PC-9 (cell line): ENCODE measurements around the gene PGA4. TPM values are rescaled to one million over a fixed set of nuclear protein-coding genes. Genes with fewer than 3 reads are reported as not detected.

Source experiments
- BruUV-seq: library from RNA; stranded (reverse); fragments of 400-500 nt; replicated peaks from 2 replicates; lab custom pipeline; 2021; lab: Mats Ljungman, UMichigan
- CTCF ChIA-PET: fragments of 300-600 bp; sonication (Branson Sonifier 250); formaldehyde crosslinking; loops from one replicate; lab custom pipeline; 2022; ENCODE audit warnings: antibody characterized with exemption; lab: Charles Lee
- POLR2A ChIA-PET: fragments of 300-600 bp; sonication (Branson Sonifier 250); formaldehyde crosslinking; loops from one replicate; lab custom pipeline; 2022; ENCODE audit warnings: antibody characterized with exemption; ENCODE audit not compliant: unreplicated experiment; lab: Charles Lee
- DNase-seq, 2 experiments: peaks; one replicate each; pipeline versions ENCODE4 v3.0.0 to v3.0.0-alpha.2; 2015 to 2022; ENCODE audit warnings: mixed read lengths in 1 of 2
- H2AFZ ChIP-seq: fragments of 200-600 bp; sonication (generic); 2 replicates; pipeline ENCODE4 v1.8.1; 2017; ENCODE audit warnings: antibody characterized with exemption
- H3F3A ChIP-seq: fragments of 200-600 bp; sonication (generic); 2 replicates; pipeline ENCODE4 v1.8.1; 2017; ENCODE audit warnings: antibody characterized with exemption, mild to moderate bottlenecking, low read depth; ENCODE audit not compliant: insufficient read depth
- H3K27ac ChIP-seq: fragments of 200-600 bp; sonication (generic); 2 replicates; pipeline ENCODE4 v1.6.1; 2016; ENCODE audit warnings: mixed run types
- H3K27me3 ChIP-seq: fragments of 200-600 bp; sonication (generic); 2 replicates; pipeline ENCODE4 v1.6.1; 2016; ENCODE audit warnings: low read depth, mixed run types; ENCODE audit not compliant: insufficient read depth
- H3K36me3 ChIP-seq: fragments of 200-600 bp; sonication (generic); 2 replicates; pipeline ENCODE4 v1.6.1; 2016; ENCODE audit warnings: low read depth, mixed run types
- H3K4me1 ChIP-seq: fragments of 200-600 bp; sonication (generic); replicated peaks from 2 replicates; pipeline ENCODE4 v1.6.1; 2016; ENCODE audit warnings: mixed run types; ENCODE audit not compliant: insufficient read depth
- H3K4me2 ChIP-seq: fragments of 200-600 bp; sonication (generic); 2 replicates; pipeline ENCODE4 v1.6.1; 2017; ENCODE audit warnings: mixed run types
- H3K4me3 ChIP-seq: fragments of 200-600 bp; sonication (generic); 2 replicates; pipeline ENCODE4 v1.6.1; 2016; ENCODE audit warnings: mixed run types
- H3K79me2 ChIP-seq: fragments of 200-600 bp; sonication (generic); 2 replicates; pipeline ENCODE4 v1.6.1; 2017; ENCODE audit warnings: low read depth, mixed run types
- H3K9me2 ChIP-seq: fragments of 200-600 bp; sonication (generic); 2 replicates; pipeline ENCODE4 v1.8.1; 2017; ENCODE audit warnings: mild to moderate bottlenecking; ENCODE audit not compliant: insufficient read depth
- H3K9me3 ChIP-seq: fragments of 200-600 bp; sonication (generic); 2 replicates; pipeline ENCODE4 v1.8.1; 2016; ENCODE audit warnings: low read depth; ENCODE audit not compliant: insufficient read depth
- H4K20me1 ChIP-seq: fragments of 200-600 bp; sonication (generic); 2 replicates; pipeline ENCODE4 v1.8.1; 2017; ENCODE audit not compliant: insufficient read depth
- CTCF ChIP-seq: fragments of 200-600 bp; sonication (generic); conservative IDR thresholded peaks from 2 replicates; pipeline ENCODE4 v1.6.1; 2017; ENCODE audit warnings: mixed run types, antibody characterized with exemption, mild to moderate bottlenecking, moderate library complexity
- EZH2 ChIP-seq: fragments of 200-600 bp; sonication (generic); IDR thresholded peaks from 2 replicates; pipeline ENCODE4 v1.8.0; 2017; ENCODE audit warnings: antibody characterized with exemption, low read depth
- intact Hi-C: fragments of 100-400 bp; cut with micrococcal nuclease; formaldehyde crosslinking; loops from one replicate; pipeline ENCODE4 v1.10.0; 2022; ENCODE audit not compliant: unreplicated experiment
- total RNA-seq: library from RNA; stranded (reverse); gene quantifications from 2 replicates; pipeline ENCODE4 v1.2.3, GENCODE V29; 2021

PGA4 gene
- total RNA-seq, 1 experiment from 2014 or later = not detected

GRCh38 chr11:61193596-61193995 is 28.6 kb upstream of the PGA4 start:
- no peaks in the 10 kb centered on the region for H3K4me1 ChIP-seq
- BruUV-seq = no TSS peak
- H2AFZ ChIP-seq = no peak overlapping the region
- no peaks in the 10 kb centered on the region for H3K79me2 ChIP-seq
- H3K36me3 ChIP-seq = no peaks in the 10 kb centered on the region
- DNase-seq = no peak
- ChIA-PET POLR2A (no interaction called here), CTCF (no interaction called here)
- no peak overlapping the region for H3K27ac ChIP-seq
- H3K4me2 ChIP-seq = no peak overlapping the region
- no peak for TF ChIP-seq CTCF
- no peak for TF ChIP-seq EZH2
- peaks cover 12% of the 10 kb centered on the region for H3K9me3 ChIP-seq
- H3K4me3 ChIP-seq = no peak overlapping the region
- peaks cover 82% of the 10 kb centered on the region for H3K27me3 ChIP-seq
- H3F3A ChIP-seq = no peaks in the 10 kb centered on the region
- no peaks in the 10 kb centered on the region for H4K20me1 ChIP-seq
- H3K9me2 ChIP-seq = no peaks in the 10 kb centered on the region
- intact Hi-C loops = no loop called here

GRCh38 chr11:61194169-61194671 is 27.9 kb upstream of the PGA4 start:
- no peaks in the 10 kb centered on the region for H4K20me1 ChIP-seq
- peaks cover 12% of the 10 kb centered on the region for H3K9me3 ChIP-seq
- no peak for TF ChIP-seq CTCF
- no peak for TF ChIP-seq EZH2
- H3K36me3 ChIP-seq = no peaks in the 10 kb centered on the region
- ChIA-PET POLR2A (no interaction called here), CTCF (no interaction called here)
- DNase-seq = no peak
- no peak overlapping the region for H3K4me3 ChIP-seq
- BruUV-seq = no TSS peak
- no peaks in the 10 kb centered on the region for H3F3A ChIP-seq
- H3K9me2 ChIP-seq = no peaks in the 10 kb centered on the region
- no peak overlapping the region for H2AFZ ChIP-seq
- H3K27ac ChIP-seq = no peak overlapping the region
- no peaks in the 10 kb centered on the region for H3K4me1 ChIP-seq
- no peak overlapping the region for H3K4me2 ChIP-seq
- peaks cover 88% of the 10 kb centered on the region for H3K27me3 ChIP-seq
- H3K79me2 ChIP-seq = no peaks in the 10 kb centered on the region
- intact Hi-C loops = no loop called here

GRCh38 chr11:61194981-61195695 is 27.0 kb upstream of the PGA4 start:
- CTCF ChIA-PET = no interaction called here
- H3K9me2 ChIP-seq = no peaks in the 10 kb centered on the region
- intact Hi-C loops = no loop called here
- no peak for DNase-seq
- H3K27ac ChIP-seq = no peak overlapping the region
- no peak overlapping the region for H2AFZ ChIP-seq
- no peak overlapping the region for H3K4me2 ChIP-seq
- H3F3A ChIP-seq = no peaks in the 10 kb centered on the region
- peaks cover 91% of the 10 kb centered on the region for H3K27me3 ChIP-seq
- H3K4me3 ChIP-seq = no peak overlapping the region
- TF ChIP-seq CTCF (no peak), EZH2 (no peak)
- no peaks in the 10 kb centered on the region for H3K4me1 ChIP-seq
- POLR2A ChIA-PET = no interaction called here
- BruUV-seq = no TSS peak
- no peaks in the 10 kb centered on the region for H4K20me1 ChIP-seq
- peaks cover 12% of the 10 kb centered on the region for H3K9me3 ChIP-seq
- H3K36me3 ChIP-seq = no peaks in the 10 kb centered on the region
- no peaks in the 10 kb centered on the region for H3K79me2 ChIP-seq
